ENCODE data around the gene RGS7. TPM values are rescaled to one million over a fixed set of nuclear protein-coding genes. Genes with fewer than 3 reads are reported as not detected.

The RGS7 gene
- total RNA-seq, 1 experiment from 2014 or later: 1.5 TPM

GRCh38 chr1:240970253-240970652 lies 386.8 kb downstream of the RGS7 start:
- Mint-ChIP-seq H3K27me3 (ENCODE audit: low read depth) (no peaks in the 10 kb centered on the region), H3K4me3 (no peak overlapping the region), H3K4me1 (peaks cover 22 to 28% of the 10 kb centered on the region in 2 experiments), H3K36me3 (ENCODE audit: insufficient read depth in 1 of 3, low read depth in 3 of 3) (no peaks in the 10 kb centered on the region; a peak in 1 of 7 replicates), H3K27ac (peak overlapping the region in 1 of 3 experiments; percentile 35; a peak in 2 of 7 replicates), H3K9me3 (no peaks in the 10 kb centered on the region)
- H2BK15ac ChIP-seq (ENCODE audit: low read depth, low read length): no peak overlapping the region
- no peak overlapping the region for H3K14ac ChIP-seq (ENCODE audit: insufficient read depth, low read length)
- TF ChIP-seq CTCF (conservative IDR thresholded peaks at IDR 0.05): no peak
- H2BK5ac ChIP-seq (ENCODE audit: insufficient read length, low read length): no peak overlapping the region
- no peak overlapping the region for H3K23ac ChIP-seq (ENCODE audit: insufficient read length, low read depth, low read length)
- no peak overlapping the region for H3K4me2 ChIP-seq (ENCODE audit: insufficient read depth, insufficient read length, low read length)
- H2BK20ac ChIP-seq (ENCODE audit: low read depth, low read length, poor library complexity, severe bottlenecking): no peak overlapping the region
- no peak overlapping the region for H2AK5ac ChIP-seq (ENCODE audit: insufficient read length, low read length)
- peaks cover 8% of the 10 kb centered on the region; the same call in 1 of the 2 replicates for H3K4me1 ChIP-seq (ENCODE audit: insufficient read depth, low read length)
- no peak overlapping the region for H4K91ac ChIP-seq (ENCODE audit: insufficient read length, low read depth, low read length)
- H4K5ac ChIP-seq (ENCODE audit: insufficient read length, low read depth, low read length): no peak overlapping the region
- H3K4ac ChIP-seq (ENCODE audit: low read depth, low read length): no peak overlapping the region
- no peak overlapping the region for H4K8ac ChIP-seq (replicated peaks; ENCODE audit: insufficient read length, low read depth, low read length)
- no peaks in the 10 kb centered on the region for H3K27me3 ChIP-seq (ENCODE audit: insufficient read depth, low read length)
- H3K79me1 ChIP-seq (ENCODE audit: insufficient read depth, low read depth, low read length, poor library complexity, severe bottlenecking): no peaks in the 10 kb centered on the region
- no peak overlapping the region for H3K18ac ChIP-seq (ENCODE audit: insufficient read length, low read depth, low read length)
- H3K27ac ChIP-seq (ENCODE audit: insufficient read length, low read depth, low read length): no peak overlapping the region
- no CpG with 5 or more reads among the region's 4 CpGs for WGBS (ENCODE audit: extremely low coverage, insufficient read length, low lambda C conversion rate)
- no peak for DNase-seq
- H3K9ac ChIP-seq (ENCODE audit: extremely low read depth, insufficient read length, low read length): no peak overlapping the region
- H4K20me1 ChIP-seq (ENCODE audit: control insufficient read depth, insufficient read depth, insufficient read length): no peaks in the 10 kb centered on the region
- no peak overlapping the region for H2BK12ac ChIP-seq (ENCODE audit: insufficient read length, low read depth, low read length)
- H3K56ac ChIP-seq (ENCODE audit: insufficient read length, low read depth, low read length): no peak overlapping the region
- H3K79me2 ChIP-seq (ENCODE audit: insufficient read depth, low read length): no peaks in the 10 kb centered on the region
- H3K9me3 ChIP-seq (ENCODE audit: control insufficient read depth, low read depth, low read length): no peaks in the 10 kb centered on the region
- H3K23me2 ChIP-seq (ENCODE audit: insufficient read length, low read depth, low read length, poor library complexity, severe bottlenecking): no peaks in the 10 kb centered on the region
- H2AFZ ChIP-seq (ENCODE audit: low read length): no peak overlapping the region
- H3T11ph ChIP-seq (ENCODE audit: low read length): no peak overlapping the region
- H2BK120ac ChIP-seq (ENCODE audit: low read depth, low read length, poor library complexity, severe bottlenecking): no peak overlapping the region
